OCI-LY3 (cell line): ENCODE measurements around the gene DTX1.

Source experiments
- CTCF ChIP-seq: fragments of 200-600, 300-600 bp; sonication (generic); IDR thresholded peaks from 2 replicates; pipeline ENCODE4 v1.5.1; 2014; ENCODE audit warnings: antibody characterized with exemption, low read length, low read depth
- EZH2phosphoT487 ChIP-seq: fragments of 200-600 bp; shearing (Covaris generic); IDR thresholded peaks from 2 replicates; pipeline ENCODE4 v1.6.1; 2018; ENCODE audit warnings: antibody characterized with exemption, mixed run types, low read depth

- TF ChIP-seq CTCF, result no peak
- no peak for TF ChIP-seq EZH2phosphoT487
These were observed 13.8 kb downstream of the DTX1 start for GRCh38 chr12:113070117-113070906.
